Measurements from ENCODE around the gene CHCHD2.
"Not testable (repeated sequence)": the region's sequence is repeated elsewhere in the genome, so short reads cannot be mapped to it uniquely, and the experiment has no call there.

CHCHD2 gene

GRCh38 chr7:56107954-56108258 is 1.6 kb upstream of the CHCHD2 start:
- no peak for DNase-seq
- Histone ChIP-seq H3K27ac (ENCODE audit: insufficient read depth, low read length, poor library complexity, severe bottlenecking) (no peak overlapping the region), H3K36me3 (ENCODE audit: control insufficient read depth, insufficient read depth, low read length) (peaks cover 13% of the 10 kb centered on the region), H3K9me3 (ENCODE audit: control insufficient read depth, low read length) (no peaks in the 10 kb centered on the region), H3K4me3 (ENCODE audit: insufficient read depth, low read depth, low read length, poor library complexity, severe bottlenecking) (no peak overlapping the region), H3K27me3 (replicated peaks; ENCODE audit: control insufficient read depth, insufficient read depth, low read length, poor library complexity, severe bottlenecking) (no peaks in the 10 kb centered on the region), H3K4me1 (ENCODE audit: control insufficient read depth, insufficient read depth, low read length, poor library complexity, severe bottlenecking) (peaks cover 5% of the 10 kb centered on the region)

DNA sequence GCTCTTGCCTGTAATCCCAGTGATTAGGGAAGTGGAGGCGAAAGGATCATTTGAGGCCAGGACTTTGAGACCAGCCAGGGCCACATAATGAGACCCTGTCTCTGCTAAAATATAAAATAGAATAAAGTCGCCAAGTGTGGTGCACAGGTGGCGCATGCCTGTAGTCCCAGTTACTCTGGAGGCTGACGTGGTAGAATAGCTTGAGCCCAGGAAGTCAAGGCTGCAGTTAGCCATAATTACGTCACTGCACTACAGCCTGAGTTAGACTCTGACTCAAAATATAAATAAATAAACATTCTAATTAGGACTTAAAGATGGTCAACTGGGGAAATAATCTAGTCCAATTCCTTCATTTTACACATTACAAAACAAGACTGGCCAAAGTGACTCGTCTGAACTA is 768 bp downstream of the CHCHD2 start:
- Histone ChIP-seq H3K4me3 (ENCODE audit: insufficient read depth, low read depth, low read length, poor library complexity, severe bottlenecking) (peak overlapping the region; percentile 74), H3K9me3 (ENCODE audit: control insufficient read depth, low read length) (no peaks in the 10 kb centered on the region), H3K4me1 (ENCODE audit: control insufficient read depth, insufficient read depth, low read length, poor library complexity, severe bottlenecking) (peaks cover 5% of the 10 kb centered on the region), H3K36me3 (ENCODE audit: control insufficient read depth, insufficient read depth, low read length) (peaks cover 33% of the 10 kb centered on the region), H3K27ac (ENCODE audit: insufficient read depth, low read length, poor library complexity, severe bottlenecking) (peak overlapping the region; percentile 93), H3K27me3 (replicated peaks; ENCODE audit: control insufficient read depth, insufficient read depth, low read length, poor library complexity, severe bottlenecking) (no peaks in the 10 kb centered on the region)
- DNase-seq: peak; percentile 17 to 23 (median 19)

GRCh38 chr7:56104138-56104537 is 2.1 kb downstream of the CHCHD2 start:
- H3K9me3 ChIP-seq (ENCODE audit: control insufficient read depth, low read length); H3K4me1 ChIP-seq (ENCODE audit: control insufficient read depth, insufficient read depth, low read length, poor library complexity, severe bottlenecking); H3K27ac ChIP-seq (ENCODE audit: insufficient read depth, low read length, poor library complexity, severe bottlenecking); H3K27me3 ChIP-seq (replicated peaks; ENCODE audit: control insufficient read depth, insufficient read depth, low read length, poor library complexity, severe bottlenecking); H3K4me3 ChIP-seq (ENCODE audit: insufficient read depth, low read depth, low read length, poor library complexity, severe bottlenecking); DNase-seq: not testable (repeated sequence)
- peaks cover 45% of the 10 kb centered on the region for H3K36me3 ChIP-seq (ENCODE audit: control insufficient read depth, insufficient read depth, low read length)

DNA sequence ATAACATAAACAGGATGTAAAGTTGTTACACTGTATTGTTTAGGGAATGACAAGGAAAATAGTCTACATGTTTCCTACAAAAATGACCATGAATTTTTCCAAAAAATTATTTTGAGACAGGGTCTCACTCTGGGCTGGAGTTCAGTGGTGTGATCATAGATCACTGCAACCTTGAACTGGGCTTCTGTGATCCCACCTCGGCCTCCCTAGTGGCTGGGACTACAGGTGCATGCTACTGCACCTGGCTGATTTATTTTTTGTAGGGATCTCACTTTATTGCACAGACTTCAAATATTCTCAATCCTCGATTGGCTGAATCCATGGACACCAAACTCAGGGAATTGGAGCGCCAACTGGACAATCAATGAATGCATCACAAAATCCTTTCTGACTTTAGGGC is 6.6 kb downstream of the CHCHD2 start:
- no peak overlapping the region for H3K27ac ChIP-seq (ENCODE audit: insufficient read depth, low read length, poor library complexity, severe bottlenecking)
- no peak overlapping the region for H3K4me3 ChIP-seq (ENCODE audit: insufficient read depth, low read depth, low read length, poor library complexity, severe bottlenecking)
- H3K27me3 ChIP-seq (replicated peaks; ENCODE audit: control insufficient read depth, insufficient read depth, low read length, poor library complexity, severe bottlenecking): no peaks in the 10 kb centered on the region
- no peak for DNase-seq
- peaks cover 45% of the 10 kb centered on the region for H3K36me3 ChIP-seq (ENCODE audit: control insufficient read depth, insufficient read depth, low read length)
- H3K9me3 ChIP-seq (ENCODE audit: control insufficient read depth, low read length): no peaks in the 10 kb centered on the region
- no peaks in the 10 kb centered on the region for H3K4me1 ChIP-seq (ENCODE audit: control insufficient read depth, insufficient read depth, low read length, poor library complexity, severe bottlenecking)

DNA sequence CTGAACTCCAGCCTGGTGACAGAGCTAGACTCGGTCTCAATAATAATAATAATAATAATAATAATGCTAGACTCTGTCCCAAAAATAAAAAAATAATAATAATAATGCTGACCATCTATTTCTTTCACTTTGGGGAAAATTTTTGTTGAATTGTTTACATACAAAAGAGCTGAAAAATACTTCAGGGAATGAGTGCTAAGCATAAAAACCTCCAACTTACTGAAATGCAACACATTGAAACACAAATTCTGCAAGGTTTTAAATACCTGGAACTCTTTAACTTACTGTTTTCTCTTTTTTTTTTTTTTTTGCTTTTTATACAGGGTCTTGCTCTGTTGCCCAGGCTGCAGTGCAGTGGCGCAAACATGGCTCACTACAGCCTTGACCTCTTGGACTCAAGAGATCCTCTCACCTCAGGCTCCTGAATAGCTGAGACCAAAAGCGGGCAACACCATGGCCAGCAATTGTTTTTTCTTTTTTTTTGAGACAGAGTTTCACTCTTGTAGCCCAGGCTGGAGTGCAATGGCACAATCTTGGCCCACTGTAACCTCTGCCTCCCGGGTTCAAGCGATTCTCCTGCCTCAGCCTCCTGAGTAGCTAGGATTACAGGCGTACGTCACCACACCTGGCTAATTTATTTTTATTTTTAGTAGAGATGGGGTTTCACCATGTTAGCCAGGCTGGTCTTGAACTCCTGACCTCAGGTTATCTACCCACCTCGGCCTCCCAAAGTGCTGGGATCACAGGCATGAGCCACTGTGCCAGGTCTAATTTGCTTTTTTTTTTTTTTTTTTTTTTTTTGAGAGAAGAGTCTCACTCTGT is 7.9 kb downstream of the CHCHD2 start:
- H3K4me1 ChIP-seq (ENCODE audit: control insufficient read depth, insufficient read depth, low read length, poor library complexity, severe bottlenecking); H3K9me3 ChIP-seq (ENCODE audit: control insufficient read depth, low read length); DNase-seq; H3K27ac ChIP-seq (ENCODE audit: insufficient read depth, low read length, poor library complexity, severe bottlenecking); H3K27me3 ChIP-seq (replicated peaks; ENCODE audit: control insufficient read depth, insufficient read depth, low read length, poor library complexity, severe bottlenecking); H3K4me3 ChIP-seq (ENCODE audit: insufficient read depth, low read depth, low read length, poor library complexity, severe bottlenecking): not testable (repeated sequence)
- H3K36me3 ChIP-seq (ENCODE audit: control insufficient read depth, insufficient read depth, low read length): peaks cover 36% of the 10 kb centered on the region

- Histone ChIP-seq H3K4me1 (ENCODE audit: control insufficient read depth, insufficient read depth, low read length, poor library complexity, severe bottlenecking) (no peaks in the 10 kb centered on the region), H3K27ac (ENCODE audit: insufficient read depth, low read length, poor library complexity, severe bottlenecking) (no peak overlapping the region), H3K36me3 (ENCODE audit: control insufficient read depth, insufficient read depth, low read length) (peaks cover 30% of the 10 kb centered on the region), H3K4me3 (ENCODE audit: insufficient read depth, low read depth, low read length, poor library complexity, severe bottlenecking) (no peak overlapping the region), H3K9me3 (ENCODE audit: control insufficient read depth, low read length) (no peaks in the 10 kb centered on the region), H3K27me3 (replicated peaks; ENCODE audit: control insufficient read depth, insufficient read depth, low read length, poor library complexity, severe bottlenecking) (no peaks in the 10 kb centered on the region)
- no peak for DNase-seq
Measured at GRCh38 chr7:56097700-56098099, 8.6 kb downstream of the CHCHD2 start.

GRCh38 chr7:56092789-56093531 is 13.3 kb downstream of the CHCHD2 start, which contains the start of gene PHKG1:
Gene PHKG1 (minus strand): TSS chr7:56092952. CDS start chr7:56088941, 4,011 bp downstream.
- Histone ChIP-seq H3K27me3 (replicated peaks; ENCODE audit: control insufficient read depth, insufficient read depth, low read length, poor library complexity, severe bottlenecking) (no peaks in the 10 kb centered on the region), H3K36me3 (ENCODE audit: control insufficient read depth, insufficient read depth, low read length) (no peaks in the 10 kb centered on the region), H3K4me3 (ENCODE audit: insufficient read depth, low read depth, low read length, poor library complexity, severe bottlenecking) (no peak within 1 kb of the TSS), H3K9me3 (ENCODE audit: control insufficient read depth, low read length) (no peaks in the 10 kb centered on the region), H3K4me1 (ENCODE audit: control insufficient read depth, insufficient read depth, low read length, poor library complexity, severe bottlenecking) (no peaks in the 10 kb centered on the region), H3K27ac (ENCODE audit: insufficient read depth, low read length, poor library complexity, severe bottlenecking) (no peak within 1 kb of the TSS)
- no peak for DNase-seq

DNA sequence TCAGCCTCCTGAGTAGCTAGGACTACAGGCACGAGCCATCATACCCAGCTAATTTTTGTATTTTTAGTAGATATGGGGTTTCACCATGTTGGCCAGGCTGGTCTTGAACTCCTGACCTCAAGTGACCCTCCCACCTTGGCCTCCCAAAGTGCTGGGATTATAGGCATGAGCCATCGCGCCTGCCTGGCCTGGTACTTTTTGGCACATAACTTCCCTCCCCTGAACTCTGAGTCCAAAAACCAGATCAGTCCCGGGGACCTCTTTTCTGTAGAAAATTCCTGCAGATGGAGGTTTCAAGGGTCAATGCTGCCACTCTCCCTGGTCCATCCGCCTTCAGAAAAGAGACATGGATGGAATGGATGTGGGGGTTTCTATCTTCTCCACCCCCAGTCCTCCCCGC is 13.9 kb downstream of the CHCHD2 start:
- H3K4me3 ChIP-seq (ENCODE audit: insufficient read depth, low read depth, low read length, poor library complexity, severe bottlenecking); H3K27ac ChIP-seq (ENCODE audit: insufficient read depth, low read length, poor library complexity, severe bottlenecking); H3K4me1 ChIP-seq (ENCODE audit: control insufficient read depth, insufficient read depth, low read length, poor library complexity, severe bottlenecking): not testable (repeated sequence)

DNA sequence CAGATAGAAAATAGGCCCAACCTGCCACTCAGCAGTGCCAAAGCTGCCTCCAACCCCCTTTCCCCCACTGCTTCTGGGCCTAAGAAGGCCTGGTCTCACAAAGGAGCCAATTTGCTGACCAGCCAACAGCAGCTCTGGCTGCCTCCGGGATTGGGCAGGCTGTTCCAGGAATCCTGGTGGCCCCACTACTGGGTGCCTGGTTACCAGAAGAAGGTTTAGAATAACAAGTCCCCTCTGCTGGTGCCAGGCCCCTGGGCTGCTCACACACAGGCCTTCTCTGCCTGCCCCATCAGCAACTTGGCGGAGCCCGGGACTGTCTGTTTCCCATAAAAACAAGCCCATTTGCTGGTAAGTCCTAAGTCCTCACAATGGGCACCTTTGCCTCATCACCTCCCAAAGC is 14.7 kb downstream of the CHCHD2 start:
- H3K4me1 ChIP-seq (ENCODE audit: control insufficient read depth, insufficient read depth, low read length, poor library complexity, severe bottlenecking): no peaks in the 10 kb centered on the region
- no peak for DNase-seq
- no peak overlapping the region for H3K27ac ChIP-seq (ENCODE audit: insufficient read depth, low read length, poor library complexity, severe bottlenecking)
- H3K9me3 ChIP-seq (ENCODE audit: control insufficient read depth, low read length): no peaks in the 10 kb centered on the region
- no peak overlapping the region for H3K4me3 ChIP-seq (ENCODE audit: insufficient read depth, low read depth, low read length, poor library complexity, severe bottlenecking)
- H3K36me3 ChIP-seq (ENCODE audit: control insufficient read depth, insufficient read depth, low read length): no peaks in the 10 kb centered on the region
- H3K27me3 ChIP-seq (replicated peaks; ENCODE audit: control insufficient read depth, insufficient read depth, low read length, poor library complexity, severe bottlenecking): no peaks in the 10 kb centered on the region

More for the DNA sequence above, 13.9 kb downstream of the CHCHD2 start:
- H3K36me3 ChIP-seq (ENCODE audit: control insufficient read depth, insufficient read depth, low read length); H3K27me3 ChIP-seq (replicated peaks; ENCODE audit: control insufficient read depth, insufficient read depth, low read length, poor library complexity, severe bottlenecking); H3K9me3 ChIP-seq (ENCODE audit: control insufficient read depth, low read length); DNase-seq: not testable (repeated sequence)

GRCh38 chr7:56087445-56087844 is 18.8 kb downstream of the CHCHD2 start:
- DNase-seq: no peak
- no peak overlapping the region for H3K27ac ChIP-seq (ENCODE audit: insufficient read depth, low read length, poor library complexity, severe bottlenecking)

More at GRCh38 chr7:56087445-56087844, 18.8 kb downstream of the CHCHD2 start:
- Histone ChIP-seq H3K4me1 (ENCODE audit: control insufficient read depth, insufficient read depth, low read length, poor library complexity, severe bottlenecking) (no peaks in the 10 kb centered on the region), H3K27me3 (replicated peaks; ENCODE audit: control insufficient read depth, insufficient read depth, low read length, poor library complexity, severe bottlenecking) (no peaks in the 10 kb centered on the region), H3K9me3 (ENCODE audit: control insufficient read depth, low read length) (no peaks in the 10 kb centered on the region), H3K4me3 (ENCODE audit: insufficient read depth, low read depth, low read length, poor library complexity, severe bottlenecking) (no peak overlapping the region), H3K36me3 (ENCODE audit: control insufficient read depth, insufficient read depth, low read length) (no peaks in the 10 kb centered on the region)

Measured in effector memory CD4-positive, alpha-beta T cell (primary cell).